Endothelial cell of umbilical vein (primary cell): Measurements from ENCODE around the gene TECTB. TPM values are rescaled to one million over a fixed set of nuclear protein-coding genes. Genes with fewer than 3 reads are reported as not detected.

Experiments
- BruUV-seq: library from RNA; stranded (reverse); fragments of 400-500 nt; replicated peaks from 2 replicates; lab custom pipeline; 2021; lab: Mats Ljungman, UMichigan
- CTCF ChIA-PET: fragments of 300-600, 350-600 bp; sonication (Branson Sonifier 250); formaldehyde crosslinking; loops from one replicate; lab custom pipeline; 2021; ENCODE audit warnings: antibody characterized with exemption, inconsistent platforms; lab: Charles Lee
- POLR2A ChIA-PET: fragments of 300-600, 350-600 bp; sonication (Branson Sonifier 250); formaldehyde crosslinking; loops from one replicate; lab custom pipeline; 2021; ENCODE audit warnings: antibody characterized with exemption, inconsistent platforms; lab: Charles Lee
- DNase-seq: peaks from one replicate; pipeline ENCODE4 v3.0.0-alpha.2; 2011; ENCODE audit warnings: low read depth, low spot score
- FAIRE-seq: peaks from 2 replicates; lab custom pipeline; 2011; peaks lifted over from hg19 to GRCh38; lab: Jason Lieb, UNC
- H2AFZ ChIP-seq: 2 replicates; pipeline ENCODE4 v1.6.0; 2012; ENCODE audit warnings: low read depth, low read length, control low read depth, inconsistent platforms
- H3K27ac ChIP-seq: 2 replicates; pipeline ENCODE4 v1.5.1; 2011; ENCODE audit warnings: low read depth, mild to moderate bottlenecking, control low read depth, low read length, moderate library complexity; ENCODE audit not compliant: insufficient read depth
- H3K27me3 ChIP-seq, 2 experiments: 2 replicates each; pipeline versions ENCODE4 v1.6.0 to v1.6.1; 2011; ENCODE audit warnings: low read length in 2 of 2, mixed read lengths in 1 of 2; ENCODE audit not compliant: control insufficient read depth in 2 of 2, insufficient read depth in 2 of 2
- H3K36me3 ChIP-seq, 2 experiments: 2 replicates in 1 of 2; 3 replicates in 1 of 2; pipeline ENCODE4 v1.5.1; 2011; ENCODE audit warnings: low read length in 2 of 2, mild to moderate bottlenecking in 1 of 2, moderate library complexity in 1 of 2; ENCODE audit not compliant: control insufficient read depth in 2 of 2, insufficient read depth in 2 of 2; ENCODE audit errors: extremely low read depth in 1 of 2
- H3K4me1 ChIP-seq: 3 replicates; pipeline ENCODE4 v1.5.1; 2011; ENCODE audit warnings: mild to moderate bottlenecking, low read length; ENCODE audit not compliant: control insufficient read depth, insufficient read depth; ENCODE audit errors: extremely low read depth
- H3K4me2 ChIP-seq: 2 replicates; pipeline ENCODE4 v1.6.1; 2011; ENCODE audit warnings: low read length, control low read depth, mixed read lengths; ENCODE audit not compliant: insufficient read depth
- H3K4me3 ChIP-seq, 3 experiments: fragments of 200-600 bp in 1 of 3; sonication (generic), shearing (Covaris generic) in 1 of 3; replicated peaks in 1 of 3; 2 replicates each; pipeline ENCODE4 v1.5.1; 2011 to 2016; ENCODE audit warnings: control low read depth in 3 of 3, low read length in 3 of 3, mild to moderate bottlenecking in 2 of 3, inconsistent platforms in 1 of 3, low read depth in 1 of 3, moderate library complexity in 1 of 3; ENCODE audit not compliant: insufficient read depth in 1 of 3
- H3K79me2 ChIP-seq: 2 replicates; pipeline ENCODE4 v1.6.0; 2012; ENCODE audit warnings: low read length, inconsistent platforms; ENCODE audit not compliant: control insufficient read depth, insufficient read depth
- H3K9ac ChIP-seq: replicated peaks from 2 replicates; pipeline ENCODE3; 2011; ENCODE audit warnings: low read length, control low read depth; ENCODE audit not compliant: insufficient read depth; ENCODE audit errors: extremely low read depth
- H3K9me1 ChIP-seq: replicated peaks from 3 replicates; pipeline ENCODE4 v1.6.0; 2011; ENCODE audit warnings: mild to moderate bottlenecking, low read length; ENCODE audit not compliant: control insufficient read depth, insufficient read depth; ENCODE audit errors: extremely low read depth
- H3K9me3 ChIP-seq: replicated peaks from 2 replicates; pipeline ENCODE4 v1.5.1; 2012; ENCODE audit warnings: low read length, inconsistent platforms; ENCODE audit not compliant: control insufficient read depth, insufficient read depth
- H4K20me1 ChIP-seq: replicated peaks from 2 replicates; pipeline ENCODE3; 2011; ENCODE audit warnings: mild to moderate bottlenecking, low read length; ENCODE audit not compliant: control insufficient read depth, insufficient read depth; ENCODE audit errors: extremely low read depth
- CTCF ChIP-seq, 2 donors: IDR thresholded peaks; 1 replicate in 1 of 2; 2 replicates in 1 of 2; pipeline ENCODE4 v1.5.1; 2011; ENCODE audit warnings: low read length in 2 of 2, mild to moderate bottlenecking in 2 of 2, moderate library complexity in 2 of 2, control low read depth in 1 of 2, inconsistent platforms in 1 of 2, low read depth in 1 of 2; ENCODE audit not compliant: insufficient read depth in 1 of 2; ENCODE audit errors: extremely low read depth in 1 of 2
- EZH2 ChIP-seq: IDR thresholded peaks from 2 replicates; pipeline ENCODE4 v1.6.1; 2012; ENCODE audit warnings: borderline replicate concordance, low read depth, mild to moderate bottlenecking, moderate library complexity, low read length, inconsistent platforms; ENCODE audit not compliant: severe bottlenecking
- FOS ChIP-seq: IDR thresholded peaks from 2 replicates; pipeline ENCODE4 v1.6.1; 2011; ENCODE audit warnings: mild to moderate bottlenecking, low read length, moderate library complexity, borderline replicate concordance; ENCODE audit not compliant: insufficient read depth
- GATA2 ChIP-seq: IDR thresholded peaks from 2 replicates; pipeline ENCODE4 v1.7.0; 2011; ENCODE audit warnings: low read depth, mild to moderate bottlenecking, moderate library complexity, mixed read lengths, low read length; ENCODE audit not compliant: insufficient read length, insufficient read depth
- JUN ChIP-seq: IDR thresholded peaks from 2 replicates; pipeline ENCODE4 v1.6.1; 2011; ENCODE audit warnings: borderline replicate concordance, low read depth; ENCODE audit not compliant: insufficient read length, insufficient read depth
- MAX ChIP-seq: IDR thresholded peaks from 2 replicates; pipeline ENCODE4 v1.6.1; 2011; ENCODE audit not compliant: insufficient read depth, insufficient read length
- MYC ChIP-seq: IDR thresholded peaks from one replicate; pipeline ENCODE4 v1.6.1; 2011; ENCODE audit warnings: mild to moderate bottlenecking, low read depth, low read length
- POLR2A ChIP-seq: IDR thresholded peaks from 2 replicates; pipeline ENCODE4 v1.6.1; 2012; ENCODE audit warnings: low read depth, mild to moderate bottlenecking, control low read depth, low read length
- POLR2AphosphoS5 ChIP-seq: IDR thresholded peaks from 2 replicates; pipeline ENCODE4 v1.6.1; 2012; ENCODE audit warnings: low read depth, mild to moderate bottlenecking, control low read depth, low read length, moderate library complexity; ENCODE audit not compliant: insufficient read depth
- dilution Hi-C: fragments of 300-500 bp; cut with MboI; formaldehyde crosslinking; loops from one replicate; pipeline ENCODE4 v1.15.0; 2019; ENCODE audit warnings: low sequenced_read_pairs; ENCODE audit not compliant: extremely low pct_ligation_motif_present
- intact Hi-C: fragments of 100-400 bp; cut with micrococcal nuclease; formaldehyde crosslinking; loops from one replicate; pipeline ENCODE4 v1.10.0; 2022
- polyA plus RNA-seq, 4 experiments: library from polyadenylated mRNA; depleted of rRNA in 3 of 4; stranded (reverse) in 3 of 4; unstranded in 1 of 4; fragments of >200 nt; gene quantifications; 2 replicates each; pipeline versions ENCODE4 v1.2.1 to v1.2.3, GENCODE V29; 2011 to 2012; ENCODE audit warnings: missing spikeins in 1 of 4
- total RNA-seq: library from RNA; stranded (reverse); gene quantifications from 2 replicates; pipeline ENCODE4 v1.2.3, GENCODE V29; 2021

Gene TECTB
- total and polyA plus RNA-seq, 2 donors (not counting 3 experiments of a cell fraction or from before 2014, with no cell fraction given): not detected

GRCh38 chr10:112349521-112350085, 66.4 kb downstream of the TECTB start:
- intact Hi-C loops: no loop called here
- dilution Hi-C loops: no loop called here

GRCh38 chr10:112351146-112351545, 67.9 kb downstream of the TECTB start:
- CTCF ChIA-PET: interaction anchor here (1.3 to 1.5 kb wide), 2 partner anchors 8 to 10 kb away, joined by 3 to 4 read pairs; no protein-coding TSS in a partner anchor
- intact Hi-C loops (no loop called here), dilution Hi-C loops (no loop called here)
- Histone ChIP-seq H4K20me1 (no peaks in the 10 kb centered on the region), H3K9me3 (no peaks in the 10 kb centered on the region), H3K79me2 (no peaks in the 10 kb centered on the region), H3K9ac (no peak overlapping the region), H3K4me2 (no peak overlapping the region), H3K4me3 (no peak overlapping the region), H3K27ac (no peak overlapping the region), H3K4me1 (no peaks in the 10 kb centered on the region), H3K36me3 (no peaks in the 10 kb centered on the region), H3K27me3 (no peaks in the 10 kb centered on the region), H2AFZ (no peak overlapping the region), H3K9me1 (no peaks in the 10 kb centered on the region)
- no TSS peak for BruUV-seq
- POLR2A ChIA-PET: no interaction called here
- TF ChIP-seq MYC: no peak
- TF ChIP-seq MAX: no peak
- TF ChIP-seq JUN: no peak
- TF ChIP-seq POLR2A: no peak
- no peak for TF ChIP-seq FOS
- no peak for TF ChIP-seq POLR2AphosphoS5
- TF ChIP-seq GATA2: no peak
- no peak for TF ChIP-seq EZH2
- TF ChIP-seq CTCF (IDR thresholded peaks at IDR 0.05; ENCODE audit: extremely low read depth in 1 of 2, insufficient read depth in 1 of 2, low read depth in 1 of 2, low read length in 2 of 2): no peak
- FAIRE-seq: no peak
- no peak for DNase-seq

More at GRCh38 chr10:112349521-112350085, 66.4 kb downstream of the TECTB start:
- no peaks in the 10 kb centered on the region for H3K79me2 ChIP-seq
- no peak overlapping the region for H3K4me3 ChIP-seq
- no peaks in the 10 kb centered on the region for H3K9me1 ChIP-seq
- no peak for FAIRE-seq
- no peak overlapping the region for H2AFZ ChIP-seq
- no peaks in the 10 kb centered on the region for H4K20me1 ChIP-seq
- no peak overlapping the region for H3K4me2 ChIP-seq
- no peaks in the 10 kb centered on the region for H3K9me3 ChIP-seq
- no TSS peak for BruUV-seq
- H3K27me3 ChIP-seq: no peaks in the 10 kb centered on the region
- no peaks in the 10 kb centered on the region for H3K4me1 ChIP-seq
- no peak for TF ChIP-seq MYC
- TF ChIP-seq JUN: no peak
- no peak for TF ChIP-seq MAX
- H3K36me3 ChIP-seq: no peaks in the 10 kb centered on the region
- POLR2A ChIA-PET: no interaction called here
- CTCF ChIA-PET: interaction anchor here (1.3 to 2.2 kb wide), 4 partner anchors 10 to 85 kb away, joined by 3 to 6 read pairs (median 6); no protein-coding TSS in a partner anchor
- H3K9ac ChIP-seq: no peak overlapping the region
- no peak overlapping the region for H3K27ac ChIP-seq
- no peak for DNase-seq
